ENCODE results near the gene AKT3. TPM values are rescaled to one million over a fixed set of nuclear protein-coding genes. Genes with fewer than 3 reads are reported as not detected.

Gene AKT3
- total and polyA plus RNA-seq, 8 donors = 4.2 to 24.1 (median 11.6) TPM

DNA sequence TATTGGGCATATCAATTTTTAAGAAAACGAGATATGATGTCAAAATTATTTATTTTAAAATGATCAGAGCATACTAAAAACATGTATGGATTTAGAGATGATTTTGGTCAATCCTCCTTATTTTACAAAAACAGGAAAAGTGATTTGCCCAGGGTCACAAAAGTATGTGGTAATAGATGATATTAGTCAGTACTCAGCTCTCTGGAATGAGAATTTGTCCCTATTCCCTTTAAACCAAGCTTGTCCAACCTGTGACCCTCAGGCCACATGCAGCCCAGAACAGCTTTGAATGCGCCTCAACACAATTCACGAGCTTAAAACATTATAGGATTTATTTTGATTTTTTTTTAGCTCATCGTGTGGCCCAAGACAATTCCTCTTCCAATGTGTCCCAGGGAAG is 104.7 kb downstream of the AKT3 start:
- no peaks in the 10 kb centered on the region for H3K4me1 ChIP-seq
- intact Hi-C loops (cut with DNase I) = no loop called here
- no peaks in the 10 kb centered on the region for H3K36me3 ChIP-seq

DNA sequence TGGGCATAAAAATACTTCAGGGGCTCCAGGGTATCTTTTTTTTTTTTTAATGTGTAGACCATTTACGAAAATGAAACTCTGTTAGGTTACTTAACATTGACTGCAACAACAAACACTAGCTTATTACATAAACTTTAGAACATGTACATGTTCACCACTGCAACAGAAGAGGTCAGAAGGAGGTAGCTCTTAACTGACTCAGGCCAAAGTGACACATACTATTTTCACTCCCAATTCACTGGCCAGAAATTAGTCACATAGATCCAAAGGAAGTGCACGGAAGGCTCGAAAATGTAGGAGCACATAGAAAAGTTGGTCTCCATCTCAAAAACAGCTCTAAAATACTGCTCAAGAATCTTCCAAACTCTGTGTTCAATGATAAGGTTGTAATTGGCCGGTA is 107.2 kb downstream of the AKT3 start:
- H3K27me3 ChIP-seq = no peaks in the 10 kb centered on the region
- 76 to 88% methylated on average over 4 of the region's 4 CpGs for WGBS, 2 donors
- no peaks in the 10 kb centered on the region for H3K36me3 ChIP-seq
- H3K27ac ChIP-seq = no peak overlapping the region
- no peak for FAIRE-seq
- intact Hi-C loops (cut with DNase I) = no loop called here
- peaks cover 0 to 8% (median 3%) of the 10 kb centered on the region in 3 donors for H3K4me1 ChIP-seq
- TF ChIP-seq, protein P1, sequence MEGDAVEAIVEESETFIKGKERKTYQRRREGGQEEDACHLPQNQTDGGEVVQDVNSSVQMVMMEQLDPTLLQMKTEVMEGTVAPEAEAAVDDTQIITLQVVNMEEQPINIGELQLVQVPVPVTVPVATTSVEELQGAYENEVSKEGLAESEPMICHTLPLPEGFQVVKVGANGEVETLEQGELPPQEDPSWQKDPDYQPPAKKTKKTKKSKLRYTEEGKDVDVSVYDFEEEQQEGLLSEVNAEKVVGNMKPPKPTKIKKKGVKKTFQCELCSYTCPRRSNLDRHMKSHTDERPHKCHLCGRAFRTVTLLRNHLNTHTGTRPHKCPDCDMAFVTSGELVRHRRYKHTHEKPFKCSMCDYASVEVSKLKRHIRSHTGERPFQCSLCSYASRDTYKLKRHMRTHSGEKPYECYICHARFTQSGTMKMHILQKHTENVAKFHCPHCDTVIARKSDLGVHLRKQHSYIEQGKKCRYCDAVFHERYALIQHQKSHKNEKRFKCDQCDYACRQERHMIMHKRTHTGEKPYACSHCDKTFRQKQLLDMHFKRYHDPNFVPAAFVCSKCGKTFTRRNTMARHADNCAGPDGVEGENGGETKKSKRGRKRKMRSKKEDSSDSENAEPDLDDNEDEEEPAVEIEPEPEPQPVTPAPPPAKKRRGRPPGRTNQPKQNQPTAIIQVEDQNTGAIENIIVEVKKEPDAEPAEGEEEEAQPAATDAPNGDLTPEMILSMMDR (IDR thresholded peaks at IDR 0.05) = no peak
- no peak for ATAC-seq
- no peaks in the 10 kb centered on the region for H3K9me3 ChIP-seq
- H3K4me3 ChIP-seq = no peak overlapping the region
- no peak for DNase-seq

More for the DNA sequence above, 104.7 kb downstream of the AKT3 start:
- no peaks in the 10 kb centered on the region for H3K9me3 ChIP-seq
- no peak overlapping the region for H3K4me3 ChIP-seq
- WGBS, 2 donors = 72 to 74% methylated on average over 4 of the region's 4 CpGs
- ATAC-seq = no peak
- FAIRE-seq = no peak
- TF ChIP-seq, protein P1 (IDR thresholded peaks at IDR 0.05) = no peak
- H3K27me3 ChIP-seq = no peaks in the 10 kb centered on the region
- H3K27ac ChIP-seq = no peak overlapping the region
- DNase-seq = no peak

DNA sequence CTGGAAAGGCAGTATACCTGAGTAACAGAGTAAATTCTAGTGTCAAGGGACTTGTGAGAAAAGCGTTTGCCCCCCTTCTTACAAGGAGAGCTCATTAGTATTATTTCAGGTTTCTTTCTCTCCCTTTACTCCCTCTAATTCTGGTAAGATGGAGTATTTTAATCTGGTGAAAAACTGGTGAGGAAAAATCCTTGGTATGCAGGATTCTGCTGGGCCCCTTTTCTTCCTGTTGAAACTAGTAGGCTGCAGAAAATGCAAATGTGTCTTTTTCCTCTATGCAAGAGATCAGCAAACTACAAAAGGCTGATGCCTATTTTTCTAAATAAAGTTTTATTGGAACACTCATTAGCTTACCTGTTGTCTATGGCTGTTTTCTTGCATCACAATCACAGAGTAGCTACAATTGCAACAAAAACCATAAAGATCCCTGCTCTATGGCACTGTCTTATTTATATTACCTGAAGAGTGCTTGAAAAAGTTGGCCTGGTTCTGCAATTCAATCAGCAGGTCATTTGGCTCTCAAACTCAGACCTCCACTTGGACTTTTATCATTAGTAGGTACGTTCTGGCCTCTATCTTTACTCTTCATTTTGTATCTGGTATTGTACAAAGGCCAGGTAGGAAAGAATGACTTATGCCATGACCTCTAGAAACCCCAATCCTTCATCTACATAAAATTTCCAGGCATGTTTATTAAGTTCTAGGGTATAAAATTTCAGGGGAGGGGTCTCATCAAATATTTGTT is 109.6 kb downstream of the AKT3 start:
- FAIRE-seq (no peak), DNase-seq (no peak), ATAC-seq (no peak)
- Histone ChIP-seq H3K36me3 (no peaks in the 10 kb centered on the region), H3K9me3 (no peaks in the 10 kb centered on the region), H3K4me1 (peaks cover 0 to 8% (median 3%) of the 10 kb centered on the region in 3 donors), H3K4me3 (no peak overlapping the region), H3K27me3 (no peaks in the 10 kb centered on the region), H3K27ac (no peak overlapping the region)
- 78 to 79% methylated on average over 2 of the region's 2 CpGs for WGBS, 2 donors
- intact Hi-C loops (cut with DNase I) = no loop called here
- TF ChIP-seq, protein P1 (IDR thresholded peaks at IDR 0.05) = no peak

DNA sequence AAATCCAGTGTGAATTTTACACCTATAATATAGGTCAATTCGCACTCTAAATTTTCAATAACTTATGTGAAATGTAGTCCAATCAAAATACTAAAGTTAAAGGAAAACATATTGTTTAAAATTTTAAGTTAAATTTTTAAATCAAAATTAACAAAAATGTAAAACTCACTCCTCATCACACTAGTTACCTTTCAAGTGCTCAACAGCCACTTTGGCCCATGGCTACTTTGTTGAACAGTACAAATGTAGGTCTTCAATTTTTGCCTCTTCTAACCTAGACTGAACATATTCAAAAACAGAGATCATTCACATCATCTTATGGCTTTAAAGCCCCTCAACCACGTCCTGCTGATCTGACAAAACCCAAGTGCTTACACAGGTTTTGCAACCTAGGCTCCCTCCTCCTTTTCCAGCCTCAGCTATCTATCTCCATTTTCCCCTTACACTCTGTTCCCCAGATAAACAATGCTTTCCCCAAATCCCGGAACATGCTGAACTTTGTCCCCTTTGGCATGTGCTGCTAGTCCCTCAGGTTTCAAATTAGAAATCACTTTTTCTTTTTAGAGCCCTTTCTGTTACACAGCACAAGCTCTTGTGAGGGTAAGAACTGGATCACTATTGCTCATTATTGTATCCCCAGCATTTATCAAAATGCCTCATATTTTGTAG is 110.6 kb downstream of the AKT3 start:
- H3K4me3 ChIP-seq = no peak overlapping the region
- WGBS, 2 donors = 41 to 43% methylated on average over 3 of the region's 3 CpGs
- intact Hi-C loops (cut with DNase I) = no loop called here
- TF ChIP-seq, protein P1 (IDR thresholded peaks at IDR 0.05) = no peak
- FAIRE-seq = no peak
- no peaks in the 10 kb centered on the region for H3K27me3 ChIP-seq
- H3K27ac ChIP-seq = no peak overlapping the region
- peaks cover 0 to 8% (median 3%) of the 10 kb centered on the region in 3 donors for H3K4me1 ChIP-seq
- no peaks in the 10 kb centered on the region for H3K36me3 ChIP-seq
- peak in 1 of 6 donors; percentile 27 for DNase-seq
- peak in 3 of 4 donors; percentile 40 to 87 (median 63) for ATAC-seq
- H3K9me3 ChIP-seq = no peaks in the 10 kb centered on the region

DNA sequence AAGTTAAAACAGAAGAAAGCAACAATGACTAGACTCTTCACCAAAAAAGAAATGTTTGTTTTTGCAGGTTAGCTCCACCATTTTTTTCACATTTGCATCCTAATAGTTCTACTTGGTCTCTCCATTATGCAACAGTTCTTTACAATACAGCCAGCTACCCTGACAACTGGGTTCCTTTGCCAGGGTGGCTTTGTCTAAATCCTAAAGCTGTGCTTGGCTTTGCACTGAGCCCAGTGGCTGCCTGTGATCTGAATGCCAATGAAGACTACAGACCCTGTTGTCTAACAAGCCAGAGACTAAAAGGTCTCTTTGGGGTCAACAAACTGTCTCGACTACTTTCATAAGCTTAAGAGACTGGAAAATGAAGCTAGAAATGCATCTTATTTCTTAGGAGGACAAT is 112.0 kb downstream of the AKT3 start:
- H3K4me3 ChIP-seq = no peak overlapping the region
- no peaks in the 10 kb centered on the region for H3K27me3 ChIP-seq
- TF ChIP-seq, protein P1 (IDR thresholded peaks at IDR 0.05) = no peak
- no peaks in the 10 kb centered on the region for H3K36me3 ChIP-seq
- DNase-seq (no peak), FAIRE-seq (no peak), ATAC-seq (no peak)
- H3K4me1 ChIP-seq = peaks cover 0 to 8% (median 3%) of the 10 kb centered on the region in 3 donors
- no peak overlapping the region for H3K27ac ChIP-seq
- intact Hi-C loops (cut with DNase I) = no loop called here
- H3K9me3 ChIP-seq = no peaks in the 10 kb centered on the region
- WGBS, 2 donors = 62 to 65% methylated on average over 1 of the region's 1 CpG

Measured in pancreas (tissue), 10 donors.